ENCODE data around the gene CACNB4. TPM values are rescaled to one million over a fixed set of nuclear protein-coding genes. Genes with fewer than 3 reads are reported as not detected.

Gene CACNB4
- total RNA-seq, 1 donor from 2014 or later = 4.9 TPM

DNA sequence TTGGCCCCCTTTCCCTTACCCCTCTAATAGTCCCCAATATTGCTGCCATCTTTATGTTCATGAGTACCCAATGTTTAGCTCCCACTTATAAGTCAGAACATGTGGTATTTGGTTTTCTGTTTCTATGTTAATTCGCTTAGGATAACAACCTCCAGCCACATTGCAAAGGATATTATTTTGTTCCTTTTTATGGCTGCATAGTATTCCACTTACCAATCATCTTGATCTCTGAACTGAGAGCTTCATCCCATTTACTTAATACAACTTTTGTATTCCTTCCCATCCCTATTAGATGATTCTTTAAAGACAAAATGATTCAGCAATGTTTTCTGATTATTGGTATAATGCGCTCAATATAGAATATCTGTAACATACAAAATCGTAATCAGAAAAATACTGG, 307.3 kb downstream of the CACNB4 start:
- H3K27me3 ChIP-seq = no peaks in the 10 kb centered on the region
- no peak overlapping the region for H3K27ac ChIP-seq
- no peaks in the 10 kb centered on the region for H3K4me1 ChIP-seq
- no peak overlapping the region for H3K4me3 ChIP-seq
- intact Hi-C loops (cut with DNase I) = no loop called here
- H3K36me3 ChIP-seq = no peaks in the 10 kb centered on the region
- H3K9me3 ChIP-seq = no peaks in the 10 kb centered on the region
- no peak for DNase-seq (ENCODE audit: extremely low spot score in 2 of 2)
- TF ChIP-seq, protein P1, sequence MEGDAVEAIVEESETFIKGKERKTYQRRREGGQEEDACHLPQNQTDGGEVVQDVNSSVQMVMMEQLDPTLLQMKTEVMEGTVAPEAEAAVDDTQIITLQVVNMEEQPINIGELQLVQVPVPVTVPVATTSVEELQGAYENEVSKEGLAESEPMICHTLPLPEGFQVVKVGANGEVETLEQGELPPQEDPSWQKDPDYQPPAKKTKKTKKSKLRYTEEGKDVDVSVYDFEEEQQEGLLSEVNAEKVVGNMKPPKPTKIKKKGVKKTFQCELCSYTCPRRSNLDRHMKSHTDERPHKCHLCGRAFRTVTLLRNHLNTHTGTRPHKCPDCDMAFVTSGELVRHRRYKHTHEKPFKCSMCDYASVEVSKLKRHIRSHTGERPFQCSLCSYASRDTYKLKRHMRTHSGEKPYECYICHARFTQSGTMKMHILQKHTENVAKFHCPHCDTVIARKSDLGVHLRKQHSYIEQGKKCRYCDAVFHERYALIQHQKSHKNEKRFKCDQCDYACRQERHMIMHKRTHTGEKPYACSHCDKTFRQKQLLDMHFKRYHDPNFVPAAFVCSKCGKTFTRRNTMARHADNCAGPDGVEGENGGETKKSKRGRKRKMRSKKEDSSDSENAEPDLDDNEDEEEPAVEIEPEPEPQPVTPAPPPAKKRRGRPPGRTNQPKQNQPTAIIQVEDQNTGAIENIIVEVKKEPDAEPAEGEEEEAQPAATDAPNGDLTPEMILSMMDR (IDR thresholded peaks at IDR 0.05) = no peak
- TF ChIP-seq POLR2AphosphoS5 (IDR thresholded peaks at IDR 0.05; ENCODE audit: insufficient read depth in 1 of 2, low read depth in 1 of 2) (no peak), POLR2A (IDR thresholded peaks at IDR 0.05) (no peak)

DNA sequence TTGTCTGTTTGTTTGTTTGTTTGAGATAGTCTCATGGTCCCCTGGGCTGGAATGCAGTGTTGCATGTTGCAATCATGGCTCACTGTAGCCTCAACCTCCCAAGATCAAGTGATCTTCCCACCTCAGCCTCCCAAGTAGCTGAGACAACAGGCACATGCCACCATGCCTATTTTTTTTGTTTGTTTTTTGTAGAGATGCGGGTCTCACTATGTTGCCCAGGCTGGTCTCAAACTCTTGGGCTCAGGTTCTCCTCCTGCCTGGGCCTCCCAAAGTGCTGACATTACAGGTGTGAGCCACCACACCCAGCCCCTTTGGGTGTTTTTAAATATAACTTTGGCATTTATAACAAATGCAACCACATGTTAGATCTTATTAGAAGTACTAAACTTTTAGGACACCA, 308.2 kb downstream of the CACNB4 start:
- no peaks in the 10 kb centered on the region for H3K36me3 ChIP-seq
- DNase-seq (ENCODE audit: extremely low spot score in 2 of 2) = no peak
- H3K9me3 ChIP-seq = no peaks in the 10 kb centered on the region
- TF ChIP-seq, protein P1 (IDR thresholded peaks at IDR 0.05) = no peak
- TF ChIP-seq POLR2AphosphoS5 (IDR thresholded peaks at IDR 0.05; ENCODE audit: insufficient read depth in 1 of 2, low read depth in 1 of 2) (no peak), POLR2A (IDR thresholded peaks at IDR 0.05) (no peak)
- H3K27ac ChIP-seq = no peak overlapping the region
- intact Hi-C loops (cut with DNase I) = no loop called here
- H3K27me3 ChIP-seq = no peaks in the 10 kb centered on the region
- no peak overlapping the region for H3K4me3 ChIP-seq
- no peaks in the 10 kb centered on the region for H3K4me1 ChIP-seq

DNA sequence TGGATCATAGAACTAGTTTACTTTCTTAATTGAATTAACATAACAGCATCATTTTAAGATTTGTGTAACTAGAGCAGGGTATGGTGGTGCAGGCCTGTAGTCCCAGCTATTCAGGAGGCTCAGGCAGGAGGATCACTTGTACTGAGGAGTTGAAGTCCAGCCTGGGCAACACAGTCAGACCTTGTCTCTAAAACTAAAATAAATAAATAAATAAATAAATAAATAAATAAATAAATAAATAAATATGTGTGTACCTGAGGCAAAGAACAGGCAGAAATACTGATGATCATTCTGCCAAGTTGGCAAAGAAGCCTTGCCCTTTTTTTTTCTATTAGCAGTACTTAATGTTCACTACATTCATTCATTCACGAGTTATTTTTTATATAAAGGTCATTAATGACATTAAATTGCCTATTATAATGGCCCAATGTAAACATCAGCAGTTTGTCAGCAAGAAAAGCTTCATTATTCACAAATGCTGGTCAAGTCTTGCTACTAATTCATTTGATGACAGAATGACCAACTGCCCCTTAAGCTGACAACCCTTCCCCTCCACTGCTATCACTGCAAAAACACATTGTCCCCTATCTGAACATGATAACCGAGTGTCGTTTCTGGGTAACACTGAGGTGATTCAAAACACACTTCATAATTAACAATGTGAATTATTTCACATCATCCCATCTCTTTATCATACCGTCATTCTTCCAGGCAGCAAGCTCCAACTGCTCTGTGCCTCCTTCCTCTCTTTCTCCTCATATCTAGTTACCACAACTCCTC, 309.6 kb downstream of the CACNB4 start:
- DNase-seq (ENCODE audit: extremely low spot score in 2 of 2) = no peak
- TF ChIP-seq, protein P1 (IDR thresholded peaks at IDR 0.05) = no peak
- TF ChIP-seq POLR2A (IDR thresholded peaks at IDR 0.05) (no peak), POLR2AphosphoS5 (IDR thresholded peaks at IDR 0.05; ENCODE audit: insufficient read depth in 1 of 2, low read depth in 1 of 2) (no peak)
- no peaks in the 10 kb centered on the region for H3K9me3 ChIP-seq
- H3K4me3 ChIP-seq = no peak overlapping the region
- H3K27me3 ChIP-seq = no peaks in the 10 kb centered on the region
- no peaks in the 10 kb centered on the region for H3K36me3 ChIP-seq
- intact Hi-C loops (cut with DNase I) = no loop called here
- no peaks in the 10 kb centered on the region for H3K4me1 ChIP-seq
- no peak overlapping the region for H3K27ac ChIP-seq

DNA sequence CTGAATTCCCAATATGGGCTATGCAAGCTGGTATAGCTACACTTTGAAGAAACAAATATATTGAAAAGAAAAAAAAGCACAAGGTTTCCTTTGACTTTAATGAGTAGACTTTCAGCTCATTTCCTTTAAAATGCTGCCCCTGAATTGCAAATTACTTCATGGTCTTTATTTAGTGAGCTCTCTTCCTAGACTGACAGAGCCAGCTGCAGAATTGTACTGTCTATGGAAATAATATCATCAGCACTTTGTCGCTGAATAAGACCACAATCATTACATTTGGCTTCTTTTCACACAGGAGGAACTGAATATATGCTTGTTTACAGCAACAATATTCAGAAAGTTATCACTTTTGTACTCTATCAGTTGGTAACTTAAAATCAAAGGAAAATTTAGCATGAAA, 312.4 kb downstream of the CACNB4 start:
- H3K36me3 ChIP-seq = peaks cover 0 to 5% of the 10 kb centered on the region in 2 donors

DNA sequence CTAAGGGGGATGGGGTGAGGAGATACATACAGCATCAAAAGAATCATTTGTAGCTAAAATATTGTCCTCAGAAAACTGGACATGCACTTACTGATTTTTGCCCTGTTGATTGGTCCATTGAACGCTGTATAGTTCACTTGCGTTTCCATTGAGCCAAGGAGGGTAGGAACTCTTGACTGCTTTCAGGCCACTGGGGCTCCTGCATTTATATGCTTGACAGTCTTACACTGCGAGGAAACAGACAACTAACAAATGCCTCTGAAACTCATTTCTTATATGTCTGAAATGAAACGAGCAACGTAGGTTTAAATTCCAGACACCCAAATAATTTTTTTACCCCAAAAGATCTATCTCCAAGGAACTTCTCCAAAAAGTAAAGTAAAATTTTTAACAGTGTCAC, 312.8 kb downstream of the CACNB4 start:
- H3K27ac ChIP-seq = no peak overlapping the region
- intact Hi-C loops (cut with DNase I) = no loop called here
- no peak for DNase-seq (ENCODE audit: extremely low spot score in 2 of 2)
- peaks cover 0 to 6% of the 10 kb centered on the region in 2 donors for H3K36me3 ChIP-seq
- TF ChIP-seq, protein P1 (IDR thresholded peaks at IDR 0.05) = no peak
- no peak for TF ChIP-seq POLR2AphosphoS5 (IDR thresholded peaks at IDR 0.05; ENCODE audit: insufficient read depth in 1 of 2, low read depth in 1 of 2)
- H3K27me3 ChIP-seq = no peaks in the 10 kb centered on the region
- no peaks in the 10 kb centered on the region for H3K4me1 ChIP-seq
- H3K9me3 ChIP-seq = no peaks in the 10 kb centered on the region
- no peak overlapping the region for H3K4me3 ChIP-seq

More for the DNA sequence above, 312.4 kb downstream of the CACNB4 start:
- Histone ChIP-seq H3K4me3 (no peak overlapping the region), H3K9me3 (no peaks in the 10 kb centered on the region), H3K4me1 (no peaks in the 10 kb centered on the region), H3K27me3 (no peaks in the 10 kb centered on the region), H3K27ac (no peak overlapping the region)
- no peak for TF ChIP-seq POLR2AphosphoS5 (IDR thresholded peaks at IDR 0.05; ENCODE audit: insufficient read depth in 1 of 2, low read depth in 1 of 2)
- TF ChIP-seq POLR2A (IDR thresholded peaks at IDR 0.05) = no peak
- TF ChIP-seq, protein P1 (IDR thresholded peaks at IDR 0.05) = no peak
- intact Hi-C loops (cut with DNase I) = no loop called here
- DNase-seq (ENCODE audit: extremely low spot score in 2 of 2) = no peak
